HK-2 (cell line): ENCODE measurements around the gene ITPRIP.
A peak's percentile ranks its signal among the peaks of the same experiment; 100 is the strongest.

ENCODE experiments used
- DNase-seq: peaks from one replicate; pipeline ENCODE4 v3.0.0-alpha.2; 2018; ENCODE audit not compliant: unreplicated experiment

ITPRIP gene

GRCh38 chr10:104307576-104308438 is 30.5 kb downstream of the ITPRIP start:
- no peak for DNase-seq

GRCh38 chr10:104306897-104307296 is 31.4 kb downstream of the ITPRIP start:
- no peak for DNase-seq

- no peak for DNase-seq
Observed at GRCh38 chr10:104304927-104305326, 33.3 kb downstream of the ITPRIP start.

- no peak for DNase-seq
Observed at GRCh38 chr10:104304356-104304745, 33.9 kb downstream of the ITPRIP start.

GRCh38 chr10:104303594-104304355 is 34.5 kb downstream of the ITPRIP start:
- DNase-seq, result no peak

DNA sequence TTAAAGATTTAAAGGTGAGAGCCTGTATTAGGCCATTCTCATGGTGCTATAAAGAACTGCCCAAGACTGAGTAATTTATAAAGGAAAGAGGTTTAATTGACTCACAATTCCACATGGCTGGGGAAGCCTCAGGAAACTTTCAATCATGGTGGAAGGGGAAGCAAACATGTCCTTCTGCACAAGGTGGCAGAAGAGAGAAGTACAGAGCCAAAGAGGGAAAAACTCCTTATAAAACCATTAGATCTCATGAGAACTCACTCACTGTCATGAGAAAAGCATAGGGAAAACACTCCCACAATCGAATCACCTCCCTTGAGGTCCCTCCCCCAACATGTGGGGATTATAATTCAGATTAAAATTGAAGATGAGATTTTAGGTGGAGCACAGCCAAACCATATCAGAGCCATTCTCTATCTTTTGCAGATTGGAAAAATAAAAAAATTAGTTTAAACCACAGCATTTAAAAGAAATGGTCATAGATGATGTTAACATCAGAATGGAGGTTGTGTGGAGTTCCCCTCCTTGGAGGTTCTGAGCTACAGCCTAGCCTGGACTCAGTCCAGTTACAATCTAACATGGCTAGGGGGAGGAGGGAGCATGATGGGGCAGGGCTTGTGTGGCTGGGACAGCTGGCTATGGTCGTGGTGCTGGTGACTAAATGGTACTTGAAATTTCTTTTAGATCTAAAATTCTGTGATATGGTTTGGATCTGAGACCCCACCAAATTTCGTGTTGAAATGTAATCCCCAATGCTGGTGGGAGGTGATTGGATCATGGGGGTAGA is 36.2 kb downstream of the ITPRIP start:
- DNase-seq, result no peak

GRCh38 chr10:104300736-104301292 is 37.5 kb downstream of the ITPRIP start:
- DNase-seq, result peak; percentile 86

GRCh38 chr10:104300002-104300735 is 38.1 kb downstream of the ITPRIP start:
- DNase-seq, result no peak

DNA sequence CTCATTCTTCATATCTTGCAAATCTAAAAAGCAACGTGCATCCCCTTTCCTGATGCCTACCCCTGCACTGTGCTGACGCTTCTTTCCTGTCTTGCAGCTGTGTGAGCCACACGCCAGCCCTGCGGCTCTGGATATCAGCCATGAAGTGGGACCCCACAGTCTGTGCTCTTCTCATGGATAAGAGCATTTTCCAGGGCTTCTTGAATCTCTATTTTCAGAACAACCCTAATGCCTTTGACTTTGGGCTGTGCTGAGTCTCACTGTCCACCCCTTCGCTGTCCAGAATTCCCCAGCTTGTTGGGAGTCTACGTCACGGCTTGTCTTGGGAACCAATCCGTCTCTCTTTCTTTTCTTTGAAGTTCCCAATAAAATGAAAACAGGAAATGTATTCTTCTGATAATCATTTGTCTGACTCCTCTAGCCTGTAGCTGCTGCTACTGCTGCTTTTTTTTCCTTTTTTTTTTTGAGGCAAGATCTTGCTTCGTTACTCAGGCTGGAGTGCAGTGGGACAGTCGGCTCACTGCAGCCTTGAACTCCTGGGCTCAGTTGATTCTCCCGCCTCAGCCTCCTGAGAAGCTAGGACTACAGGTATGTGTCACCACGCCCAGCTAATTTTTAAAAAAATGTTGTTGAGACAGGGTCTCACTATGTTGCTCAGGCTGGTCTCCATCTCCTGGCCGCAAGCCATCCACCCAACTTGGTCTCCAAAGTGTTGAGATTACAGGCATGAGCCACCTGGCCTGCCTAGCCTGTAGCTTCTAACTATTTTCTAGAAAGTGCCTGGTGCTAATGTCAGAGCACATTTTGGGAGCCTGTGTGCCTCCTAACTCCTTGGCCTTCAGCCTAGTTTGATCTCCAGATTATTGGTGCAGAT is 39.0 kb downstream of the ITPRIP start:
- DNase-seq, result no peak

DNA sequence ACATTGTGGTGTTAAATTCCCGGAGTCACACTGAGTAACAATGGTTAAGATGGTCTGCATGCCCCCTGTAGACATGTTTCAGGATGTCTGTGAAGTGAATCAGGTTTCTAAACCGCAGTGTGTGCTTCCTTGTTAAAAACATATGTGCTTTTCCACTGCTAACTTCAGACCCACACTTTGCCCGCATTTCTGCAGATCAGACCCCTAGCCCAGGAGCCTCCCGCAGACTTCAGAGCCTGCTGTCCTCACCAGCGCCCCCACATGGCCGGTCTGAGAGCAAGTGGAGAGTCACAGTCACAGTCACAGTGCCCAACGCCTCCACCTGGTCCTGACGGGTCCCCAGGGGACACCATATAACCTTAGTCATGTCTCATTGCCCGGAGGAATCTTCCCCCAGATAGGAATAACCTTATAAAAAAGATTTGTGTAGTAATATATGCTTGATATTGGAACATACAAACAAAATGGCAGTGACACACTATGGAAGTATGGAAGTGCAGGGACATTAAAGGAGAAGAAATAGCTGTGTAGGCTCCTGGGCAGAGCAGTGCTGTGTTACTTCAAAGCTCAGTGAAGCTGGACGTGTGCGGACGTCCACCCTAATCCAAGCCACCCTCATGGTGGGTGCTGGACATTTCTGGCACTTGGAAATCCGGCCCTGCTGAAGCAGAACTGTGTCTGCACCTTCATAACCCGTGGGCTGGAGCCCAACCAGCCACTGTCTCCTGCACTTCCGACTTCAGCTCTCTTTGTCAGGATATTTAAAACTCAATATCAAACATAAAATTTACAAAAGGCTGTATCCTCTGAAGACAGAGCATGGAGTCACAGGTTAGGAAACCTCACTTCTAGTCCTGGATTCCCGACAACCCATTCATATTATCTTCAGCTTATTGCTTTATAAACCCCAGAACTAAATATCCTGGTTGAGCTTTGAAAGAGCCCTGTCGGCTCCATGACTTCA is 40.3 kb downstream of the ITPRIP start:
- DNase-seq, result no peak

GRCh38 chr10:104296687-104297436 is 41.4 kb downstream of the ITPRIP start:
- DNase-seq, result no peak

GRCh38 chr10:104293781-104294321 is 44.4 kb downstream of the ITPRIP start:
- no peak for DNase-seq

DNA sequence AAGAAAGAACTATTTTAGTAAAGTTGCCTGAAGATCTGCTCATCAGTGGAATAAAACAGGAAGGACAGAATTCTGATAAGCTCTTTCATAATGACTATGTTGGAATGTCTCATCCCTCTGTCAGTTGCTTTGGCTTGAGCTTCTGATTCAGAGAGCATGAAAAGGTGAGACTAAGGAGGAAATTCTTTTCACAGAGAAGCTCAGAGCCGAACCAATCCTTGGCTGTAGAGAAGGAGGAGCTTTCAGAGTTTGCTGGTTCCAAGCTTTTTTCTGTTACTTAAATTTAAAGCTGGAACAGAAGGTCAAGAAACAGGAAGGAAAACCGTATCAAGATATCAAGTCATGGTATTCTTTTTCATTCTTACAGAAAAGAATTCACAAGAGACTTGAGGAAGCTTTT is 45.3 kb downstream of the ITPRIP start:
- no peak for DNase-seq

GRCh38 chr10:104291439-104291951 is 46.8 kb downstream of the ITPRIP start:
- DNase-seq, result peak; percentile 91

GRCh38 chr10:104288355-104288754 is 49.9 kb downstream of the ITPRIP start:
- no peak for DNase-seq

GRCh38 chr10:104286939-104287338 is 51.3 kb downstream of the ITPRIP start:
- no peak for DNase-seq

DNA sequence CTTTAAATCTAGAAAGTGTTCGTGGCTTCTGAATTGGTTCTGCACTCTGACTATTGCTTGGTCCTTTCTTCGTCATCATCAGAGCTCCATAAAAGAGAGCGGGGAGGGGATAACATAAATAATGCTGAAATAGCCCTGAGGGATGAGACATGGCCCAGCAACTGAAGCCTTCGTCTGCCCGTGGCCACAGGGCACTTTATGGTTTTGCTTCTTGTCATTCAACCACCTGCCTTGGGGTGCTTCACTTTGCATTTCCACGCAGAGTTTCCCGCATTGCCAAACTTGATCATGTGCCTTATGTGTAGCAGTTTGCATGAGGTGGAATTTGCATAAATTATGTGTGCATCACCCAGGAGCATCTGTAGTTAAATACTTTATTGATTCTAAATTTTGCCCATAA is 53.4 kb downstream of the ITPRIP start:
- DNase-seq, result no peak

GRCh38 chr10:104281694-104282093 is 56.6 kb downstream of the ITPRIP start:
- no peak for DNase-seq
